ENCODE measurements around the gene HPS4.

DNA sequence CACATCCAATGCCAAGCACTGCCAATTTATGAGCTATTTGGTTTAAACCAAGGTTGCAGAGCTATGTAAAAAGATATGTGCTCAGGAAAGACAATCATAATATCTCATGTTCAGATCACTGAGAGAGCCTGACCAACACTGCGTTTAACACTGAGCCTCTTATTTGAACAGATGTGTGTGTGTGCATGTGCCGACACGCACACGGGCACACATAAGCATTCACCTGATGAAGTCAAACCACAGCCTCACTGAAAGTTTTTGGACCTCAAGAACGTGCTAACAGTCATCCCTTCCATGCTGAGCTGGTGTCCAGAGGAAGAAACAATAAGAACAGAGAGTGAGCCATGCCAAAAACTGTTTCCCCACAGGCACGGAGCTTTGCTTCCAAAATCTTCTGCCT lies 23.4 kb downstream of the HPS4 start:
- TF ChIP-seq, protein P1, sequence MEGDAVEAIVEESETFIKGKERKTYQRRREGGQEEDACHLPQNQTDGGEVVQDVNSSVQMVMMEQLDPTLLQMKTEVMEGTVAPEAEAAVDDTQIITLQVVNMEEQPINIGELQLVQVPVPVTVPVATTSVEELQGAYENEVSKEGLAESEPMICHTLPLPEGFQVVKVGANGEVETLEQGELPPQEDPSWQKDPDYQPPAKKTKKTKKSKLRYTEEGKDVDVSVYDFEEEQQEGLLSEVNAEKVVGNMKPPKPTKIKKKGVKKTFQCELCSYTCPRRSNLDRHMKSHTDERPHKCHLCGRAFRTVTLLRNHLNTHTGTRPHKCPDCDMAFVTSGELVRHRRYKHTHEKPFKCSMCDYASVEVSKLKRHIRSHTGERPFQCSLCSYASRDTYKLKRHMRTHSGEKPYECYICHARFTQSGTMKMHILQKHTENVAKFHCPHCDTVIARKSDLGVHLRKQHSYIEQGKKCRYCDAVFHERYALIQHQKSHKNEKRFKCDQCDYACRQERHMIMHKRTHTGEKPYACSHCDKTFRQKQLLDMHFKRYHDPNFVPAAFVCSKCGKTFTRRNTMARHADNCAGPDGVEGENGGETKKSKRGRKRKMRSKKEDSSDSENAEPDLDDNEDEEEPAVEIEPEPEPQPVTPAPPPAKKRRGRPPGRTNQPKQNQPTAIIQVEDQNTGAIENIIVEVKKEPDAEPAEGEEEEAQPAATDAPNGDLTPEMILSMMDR (IDR thresholded peaks at IDR 0.05 in 2 of 3, conservative IDR thresholded peaks at IDR 0.05 in 1 of 3; ENCODE audit: borderline replicate concordance in 1 of 3, insufficient read depth in 1 of 3, low read depth in 2 of 3, low read length in 2 of 3): no peak
- TF ChIP-seq EGR1 (IDR thresholded peaks at IDR 0.05; ENCODE audit: low read depth) (no peak), SP1 (IDR thresholded peaks at IDR 0.05; ENCODE audit: low read depth) (no peak), ZFX (IDR thresholded peaks at IDR 0.05) (no peak), JUND (IDR thresholded peaks at IDR 0.05) (no peak), SIN3A (IDR thresholded peaks at IDR 0.05; ENCODE audit: low read depth) (no peak), POLR2AphosphoS5 (IDR thresholded peaks at IDR 0.05; ENCODE audit: low read depth, low read length) (no peak), EZH2 (IDR thresholded peaks at IDR 0.05) (no peak), POLR2A (IDR thresholded peaks at IDR 0.05; ENCODE audit: borderline replicate concordance, extremely low read depth, insufficient read depth, insufficient read length) (no peak)
- TF ChIP-seq, protein P2, sequence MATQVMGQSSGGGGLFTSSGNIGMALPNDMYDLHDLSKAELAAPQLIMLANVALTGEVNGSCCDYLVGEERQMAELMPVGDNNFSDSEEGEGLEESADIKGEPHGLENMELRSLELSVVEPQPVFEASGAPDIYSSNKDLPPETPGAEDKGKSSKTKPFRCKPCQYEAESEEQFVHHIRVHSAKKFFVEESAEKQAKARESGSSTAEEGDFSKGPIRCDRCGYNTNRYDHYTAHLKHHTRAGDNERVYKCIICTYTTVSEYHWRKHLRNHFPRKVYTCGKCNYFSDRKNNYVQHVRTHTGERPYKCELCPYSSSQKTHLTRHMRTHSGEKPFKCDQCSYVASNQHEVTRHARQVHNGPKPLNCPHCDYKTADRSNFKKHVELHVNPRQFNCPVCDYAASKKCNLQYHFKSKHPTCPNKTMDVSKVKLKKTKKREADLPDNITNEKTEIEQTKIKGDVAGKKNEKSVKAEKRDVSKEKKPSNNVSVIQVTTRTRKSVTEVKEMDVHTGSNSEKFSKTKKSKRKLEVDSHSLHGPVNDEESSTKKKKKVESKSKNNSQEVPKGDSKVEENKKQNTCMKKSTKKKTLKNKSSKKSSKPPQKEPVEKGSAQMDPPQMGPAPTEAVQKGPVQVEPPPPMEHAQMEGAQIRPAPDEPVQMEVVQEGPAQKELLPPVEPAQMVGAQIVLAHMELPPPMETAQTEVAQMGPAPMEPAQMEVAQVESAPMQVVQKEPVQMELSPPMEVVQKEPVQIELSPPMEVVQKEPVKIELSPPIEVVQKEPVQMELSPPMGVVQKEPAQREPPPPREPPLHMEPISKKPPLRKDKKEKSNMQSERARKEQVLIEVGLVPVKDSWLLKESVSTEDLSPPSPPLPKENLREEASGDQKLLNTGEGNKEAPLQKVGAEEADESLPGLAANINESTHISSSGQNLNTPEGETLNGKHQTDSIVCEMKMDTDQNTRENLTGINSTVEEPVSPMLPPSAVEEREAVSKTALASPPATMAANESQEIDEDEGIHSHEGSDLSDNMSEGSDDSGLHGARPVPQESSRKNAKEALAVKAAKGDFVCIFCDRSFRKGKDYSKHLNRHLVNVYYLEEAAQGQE (IDR thresholded peaks at IDR 0.05; ENCODE audit: low read depth): no peak
- TF ChIP-seq, protein P3, sequence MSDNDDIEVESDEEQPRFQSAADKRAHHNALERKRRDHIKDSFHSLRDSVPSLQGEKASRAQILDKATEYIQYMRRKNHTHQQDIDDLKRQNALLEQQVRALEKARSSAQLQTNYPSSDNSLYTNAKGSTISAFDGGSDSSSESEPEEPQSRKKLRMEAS (IDR thresholded peaks at IDR 0.05): no peak
